Cardiac muscle cell (in vitro differentiated cells and primary cell): ENCODE results near the gene PLLP. TPM values are rescaled to one million over a fixed set of nuclear protein-coding genes. Genes with fewer than 3 reads are reported as not detected.

Experiments
- DNase-seq, 2 donors: peaks; one replicate each; pipeline versions ENCODE4 v3.0.0 to v3.0.0-alpha.2; 2010 to 2017; ENCODE audit warnings: low read depth in 1 of 2, low spot score in 1 of 2
- H3K27ac ChIP-seq: fragments of 200-600 bp; sonication (generic); 2 replicates; pipeline ENCODE4 v1.5.1; 2016
- H3K27me3 ChIP-seq: fragments of 200-600 bp; sonication (generic); 2 replicates; pipeline ENCODE4 v1.6.0; 2016; ENCODE audit warnings: control low read depth
- H3K36me3 ChIP-seq: fragments of 200-600 bp; sonication (generic); 2 replicates; pipeline ENCODE4 v1.5.1; 2016; ENCODE audit warnings: control low read depth
- H3K4me1 ChIP-seq: fragments of 200-600 bp; sonication (generic); 2 replicates; pipeline ENCODE4 v1.8.1; 2017; ENCODE audit warnings: low read depth, mild to moderate bottlenecking, mixed run types
- H3K4me3 ChIP-seq: fragments of 200-600 bp; sonication (generic); 2 replicates; pipeline ENCODE4 v1.5.1; 2016; ENCODE audit warnings: mild to moderate bottlenecking
- H3K9me3 ChIP-seq: fragments of 200-600 bp; sonication (generic); 2 replicates; pipeline ENCODE4 v1.5.1; 2017; ENCODE audit warnings: low read depth, mild to moderate bottlenecking, control low read depth
- CTCF ChIP-seq: IDR thresholded peaks from 2 replicates; pipeline ENCODE4 v1.5.1; 2012; ENCODE audit warnings: low read depth, mild to moderate bottlenecking, low read length
- polyA plus RNA-seq: library from polyadenylated mRNA; unstranded; fragments of >200 nt; fragmentation: Nextera tagmentation; extraction: Ambion mirVana; gene quantifications from 2 replicates; pipeline ENCODE4 v1.2.1, GENCODE V29; 2016
- total RNA-seq: library from RNA; depleted of rRNA; stranded (reverse); fragments of >200 nt; gene quantifications from 2 replicates; pipeline ENCODE4 v1.2.3, GENCODE V29; 2016

Gene PLLP
- total RNA-seq, result 11.4 and 14.2 TPM in 2 replicates
- 5.1 and 6.4 TPM in 2 replicates for polyA plus RNA-seq

- Histone ChIP-seq H3K4me3 (peak within 1 kb of the TSS; percentile 46), H3K36me3 (no peaks in the 10 kb centered on the region), H3K4me1 (no peaks in the 10 kb centered on the region), H3K9me3 (no peaks in the 10 kb centered on the region), H3K27ac (no peak within 1 kb of the TSS), H3K27me3 (peaks cover 13% of the 10 kb centered on the region)
- TF ChIP-seq CTCF, result no peak
- peak; percentile 41 to 57 for DNase-seq
These were observed at the start of gene PLLP for GRCh38 chr16:57284209-57284951. TSS of gene PLLP (minus strand) at chr16:57284672. CDS start at chr16:57284540, 132 bp downstream.

- TF ChIP-seq CTCF, result no peak
- Histone ChIP-seq H3K4me1 (no peaks in the 10 kb centered on the region), H3K4me3 (no peak overlapping the region), H3K9me3 (no peaks in the 10 kb centered on the region), H3K27me3 (no peaks in the 10 kb centered on the region), H3K27ac (no peak overlapping the region), H3K36me3 (no peaks in the 10 kb centered on the region)
- DNase-seq, result no peak
These were observed 48.9 kb upstream of the PLLP start for GRCh38 chr16:57333402-57333801.

GRCh38 chr16:57331355-57331754 lies 46.9 kb upstream of the PLLP start:
- Histone ChIP-seq H3K27ac (no peak overlapping the region), H3K4me1 (no peaks in the 10 kb centered on the region), H3K27me3 (no peaks in the 10 kb centered on the region), H3K4me3 (no peak overlapping the region), H3K9me3 (no peaks in the 10 kb centered on the region), H3K36me3 (no peaks in the 10 kb centered on the region)
- no peak for TF ChIP-seq CTCF
- no peak for DNase-seq

GRCh38 chr16:57329718-57330327 lies 45.4 kb upstream of the PLLP start:
- H3K9me3 ChIP-seq, result no peaks in the 10 kb centered on the region
- H3K27ac ChIP-seq, result no peak overlapping the region
- H3K27me3 ChIP-seq, result no peaks in the 10 kb centered on the region
- no peak for DNase-seq
- H3K4me1 ChIP-seq, result no peaks in the 10 kb centered on the region
- no peak for TF ChIP-seq CTCF
- no peaks in the 10 kb centered on the region for H3K36me3 ChIP-seq
- H3K4me3 ChIP-seq, result no peak overlapping the region

GRCh38 chr16:57325458-57325857 lies 41.0 kb upstream of the PLLP start:
- H3K27ac ChIP-seq, result no peak overlapping the region
- DNase-seq, result no peak
- H3K4me3 ChIP-seq, result no peak overlapping the region
- H3K27me3 ChIP-seq, result no peaks in the 10 kb centered on the region
- no peaks in the 10 kb centered on the region for H3K9me3 ChIP-seq
- no peaks in the 10 kb centered on the region for H3K4me1 ChIP-seq
- TF ChIP-seq CTCF, result no peak
- H3K36me3 ChIP-seq, result no peaks in the 10 kb centered on the region
